SK-N-SH (cell line): Measurements from ENCODE around the gene KANSL2.
A peak's percentile ranks its signal among the peaks of the same experiment; 100 is the strongest.
"Not testable (repeated sequence)": the region's sequence is repeated elsewhere in the genome, so short reads cannot be mapped to it uniquely, and the experiment has no call there.

Experiments
- ELF1 ChIP-seq: IDR thresholded peaks from 2 replicates; pipeline ENCODE4 v1.4.0; 2012
- GATA2 ChIP-seq: sonication (generic); formaldehyde crosslinking; IDR thresholded peaks from 2 replicates; pipeline ENCODE4 v1.5.0; 2020; ENCODE audit warnings: mild to moderate bottlenecking, missing genetic modification reagents
- JUND ChIP-seq: IDR thresholded peaks from 2 replicates; pipeline ENCODE4 v1.4.0; 2012
- MAX ChIP-seq: IDR thresholded peaks from 2 replicates; pipeline ENCODE4 v1.4.0; 2012; ENCODE audit warnings: low read depth
- NFIC ChIP-seq: IDR thresholded peaks from 2 replicates; pipeline ENCODE4 v1.4.0; 2012; ENCODE audit warnings: borderline replicate concordance
- POLR2AphosphoS5 ChIP-seq: IDR thresholded peaks from 2 replicates; pipeline ENCODE4 v1.6.1; 2012; ENCODE audit warnings: low read depth, low read length
- RAD21 ChIP-seq: IDR thresholded peaks from 2 replicates; pipeline ENCODE4 v1.6.1; 2012; ENCODE audit warnings: mild to moderate bottlenecking, low read length
- RXRA ChIP-seq: IDR thresholded peaks from 2 replicates; pipeline ENCODE4 v1.4.0; 2012; ENCODE audit warnings: low read depth, mild to moderate bottlenecking, borderline replicate concordance
- SIN3A ChIP-seq: IDR thresholded peaks from 2 replicates; pipeline ENCODE4 v1.6.1; 2012; ENCODE audit warnings: low read depth, mild to moderate bottlenecking, low read length, moderate library complexity, borderline replicate concordance
- TAF1 ChIP-seq: IDR thresholded peaks from 2 replicates; pipeline ENCODE4 v1.6.1; 2012; ENCODE audit warnings: low read depth, mild to moderate bottlenecking, low read length, moderate library complexity, borderline replicate concordance
- USF1 ChIP-seq: IDR thresholded peaks from 2 replicates; pipeline ENCODE4 v1.4.0; 2012; ENCODE audit warnings: low read depth, borderline replicate concordance
- USF2 ChIP-seq: fragments of 150-350 bp; IDR thresholded peaks from 2 replicates; pipeline ENCODE4 v1.6.1; 2017; ENCODE audit warnings: antibody characterized with exemption, low read length, low read depth, borderline replicate concordance
- ZBTB33 ChIP-seq: IDR thresholded peaks from 2 replicates; pipeline ENCODE4 v1.4.0; 2012; ENCODE audit warnings: low read depth, borderline replicate concordance
- TF ChIP-seq, protein P1 (sequence below): fragments of 200-600 bp; sonication (generic); IDR thresholded peaks from 2 replicates; pipeline ENCODE4 v1.6.1; 2017; ENCODE audit warnings: antibody characterized with exemption, mild to moderate bottlenecking, moderate library complexity

DNA sequence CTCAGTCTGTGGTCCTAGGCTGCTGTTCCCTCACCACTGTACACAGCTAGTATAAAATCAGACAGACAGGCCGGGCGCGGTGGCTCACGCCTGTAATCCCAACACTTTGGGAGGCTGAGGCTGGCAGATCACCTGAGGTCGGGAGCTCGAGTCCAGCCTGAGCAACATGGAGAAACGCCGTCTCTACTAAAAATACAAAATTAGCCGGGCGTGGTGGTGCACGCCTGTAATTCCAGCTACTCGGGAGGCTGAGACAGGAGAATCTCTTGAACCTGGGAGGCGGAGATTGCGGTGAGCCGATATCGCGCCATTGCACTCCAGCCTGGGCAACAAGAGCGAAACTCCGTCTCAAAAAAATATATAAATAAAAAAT is 481 bp upstream of the KANSL2 start:
- TF ChIP-seq, protein P1, sequence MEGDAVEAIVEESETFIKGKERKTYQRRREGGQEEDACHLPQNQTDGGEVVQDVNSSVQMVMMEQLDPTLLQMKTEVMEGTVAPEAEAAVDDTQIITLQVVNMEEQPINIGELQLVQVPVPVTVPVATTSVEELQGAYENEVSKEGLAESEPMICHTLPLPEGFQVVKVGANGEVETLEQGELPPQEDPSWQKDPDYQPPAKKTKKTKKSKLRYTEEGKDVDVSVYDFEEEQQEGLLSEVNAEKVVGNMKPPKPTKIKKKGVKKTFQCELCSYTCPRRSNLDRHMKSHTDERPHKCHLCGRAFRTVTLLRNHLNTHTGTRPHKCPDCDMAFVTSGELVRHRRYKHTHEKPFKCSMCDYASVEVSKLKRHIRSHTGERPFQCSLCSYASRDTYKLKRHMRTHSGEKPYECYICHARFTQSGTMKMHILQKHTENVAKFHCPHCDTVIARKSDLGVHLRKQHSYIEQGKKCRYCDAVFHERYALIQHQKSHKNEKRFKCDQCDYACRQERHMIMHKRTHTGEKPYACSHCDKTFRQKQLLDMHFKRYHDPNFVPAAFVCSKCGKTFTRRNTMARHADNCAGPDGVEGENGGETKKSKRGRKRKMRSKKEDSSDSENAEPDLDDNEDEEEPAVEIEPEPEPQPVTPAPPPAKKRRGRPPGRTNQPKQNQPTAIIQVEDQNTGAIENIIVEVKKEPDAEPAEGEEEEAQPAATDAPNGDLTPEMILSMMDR = not testable (repeated sequence)
- not testable (repeated sequence) for TF ChIP-seq TAF1, NFIC, USF1, RXRA, ELF1, POLR2AphosphoS5, USF2, RAD21, JUND, SIN3A, ZBTB33, GATA2
- 0 out of 2 replicates have a peak, but pooled peaks have one; percentile 2 for TF ChIP-seq MAX
